Measurements from ENCODE around the gene AP2S1. TPM values are rescaled to one million over a fixed set of nuclear protein-coding genes. Genes with fewer than 3 reads are reported as not detected.
"Not testable (repeated sequence)": the region's sequence is repeated elsewhere in the genome, so short reads cannot be mapped to it uniquely, and the experiment has no call there.

The AP2S1 gene
- total and polyA plus RNA-seq, 12 donors: 68.7 to 192 (median 80.7) TPM

DNA sequence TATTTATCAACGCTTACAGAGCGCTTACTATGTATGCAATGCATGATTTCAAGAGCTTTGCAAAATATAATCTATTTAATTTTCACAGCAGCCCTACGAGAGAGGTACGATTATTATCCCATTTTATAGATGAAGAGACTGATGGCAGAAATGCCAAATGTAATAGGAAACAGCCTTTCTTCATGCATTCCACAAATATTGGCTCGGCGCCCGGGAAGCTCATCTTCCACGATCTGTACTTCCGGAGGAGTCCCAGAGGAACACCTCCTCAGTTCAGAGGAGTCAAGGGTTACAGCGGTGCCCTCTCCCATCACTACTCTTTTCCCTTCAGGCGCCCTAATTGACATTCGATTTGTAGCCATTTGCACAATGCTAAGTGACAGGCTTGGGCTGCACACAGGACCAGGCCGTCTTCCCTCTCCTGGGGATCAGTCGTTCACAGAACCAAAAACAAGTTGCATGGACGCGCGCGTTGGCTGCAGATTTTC lies 9.0 kb upstream of the AP2S1 start:
- H3K4me1 ChIP-seq: peaks cover 14 to 67% (median 47%) of the 10 kb centered on the region in 9 donors
- H3K27ac ChIP-seq: peak overlapping the region in 9 of 10 donors; percentile 17 to 100 (median 98)
- WGBS, 2 donors: 15 to 18% methylated on average over 18 of the region's 18 CpGs
- intact Hi-C loops (cut with DNase I): loop anchor here in 8 of 10 donors (2.0 to 10.0 kb wide), 11 partner anchors 53 to 255 kb away; partner anchors contain the start of gene ZC3H4 (in 5 of the 8)
- H3K36me3 ChIP-seq: no peaks in the 10 kb centered on the region
- DNase-seq: peak; percentile 77 to 79
- H3K27me3 ChIP-seq: no peaks in the 10 kb centered on the region
- H3K4me3 ChIP-seq: peak overlapping the region in 8 of 10 donors; percentile 63 to 99 (median 84)
- H3K9me3 ChIP-seq: no peaks in the 10 kb centered on the region
- ATAC-seq: peak in 1 of 8 donors; percentile 1
- TF ChIP-seq, protein P1, sequence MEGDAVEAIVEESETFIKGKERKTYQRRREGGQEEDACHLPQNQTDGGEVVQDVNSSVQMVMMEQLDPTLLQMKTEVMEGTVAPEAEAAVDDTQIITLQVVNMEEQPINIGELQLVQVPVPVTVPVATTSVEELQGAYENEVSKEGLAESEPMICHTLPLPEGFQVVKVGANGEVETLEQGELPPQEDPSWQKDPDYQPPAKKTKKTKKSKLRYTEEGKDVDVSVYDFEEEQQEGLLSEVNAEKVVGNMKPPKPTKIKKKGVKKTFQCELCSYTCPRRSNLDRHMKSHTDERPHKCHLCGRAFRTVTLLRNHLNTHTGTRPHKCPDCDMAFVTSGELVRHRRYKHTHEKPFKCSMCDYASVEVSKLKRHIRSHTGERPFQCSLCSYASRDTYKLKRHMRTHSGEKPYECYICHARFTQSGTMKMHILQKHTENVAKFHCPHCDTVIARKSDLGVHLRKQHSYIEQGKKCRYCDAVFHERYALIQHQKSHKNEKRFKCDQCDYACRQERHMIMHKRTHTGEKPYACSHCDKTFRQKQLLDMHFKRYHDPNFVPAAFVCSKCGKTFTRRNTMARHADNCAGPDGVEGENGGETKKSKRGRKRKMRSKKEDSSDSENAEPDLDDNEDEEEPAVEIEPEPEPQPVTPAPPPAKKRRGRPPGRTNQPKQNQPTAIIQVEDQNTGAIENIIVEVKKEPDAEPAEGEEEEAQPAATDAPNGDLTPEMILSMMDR (IDR thresholded peaks at IDR 0.05): no peak

- 8 to 10% methylated on average over 41 of the region's 41 CpGs for WGBS, 2 donors
- ATAC-seq: peak; percentile 68 to 86 (median 78)
Observed at GRCh38 chr19:46856062-46857022, 5.7 kb upstream of the AP2S1 start.

GRCh38 chr19:46854698-46855097 lies 4.1 kb upstream of the AP2S1 start:
- not testable (repeated sequence) for DNase-seq, H3K27ac ChIP-seq, H3K9me3 ChIP-seq, H3K4me3 ChIP-seq, ATAC-seq, H3K27me3 ChIP-seq, H3K36me3 ChIP-seq
- intact Hi-C loops (cut with DNase I): loop anchor here in 8 of 10 donors (5.0 to 10.0 kb wide), 5 partner anchors 138 to 260 kb away; partner anchors contain the start of gene ZC3H4 (in 6 of the 8)
- WGBS, 2 donors: 83 to 87% methylated on average over 13 of the region's 13 CpGs
- H3K4me1 ChIP-seq: peaks cover 4 to 40% (median 23%) of the 10 kb centered on the region in 9 donors

More at GRCh38 chr19:46856062-46857022, 5.7 kb upstream of the AP2S1 start:
- Histone ChIP-seq H3K9me3 (no peaks in the 10 kb centered on the region), H3K27ac (peak overlapping the region; percentile 63 to 92 (median 85)), H3K4me3 (peak overlapping the region in 9 of 10 donors; percentile 16 to 54 (median 45)), H3K36me3 (no peaks in the 10 kb centered on the region), H3K4me1 (peaks cover 3 to 37% (median 22%) of the 10 kb centered on the region in 9 donors), H3K27me3 (no peaks in the 10 kb centered on the region)
- peak; percentile 97 for DNase-seq
- intact Hi-C loops (cut with DNase I): loop anchor here (1.0 to 10.0 kb wide), 9 partner anchors 134 to 258 kb away; partner anchors contain the start of gene ZC3H4 (in 5 of the 10)
- TF ChIP-seq, protein P1 (IDR thresholded peaks at IDR 0.05): peak; percentile 53 to 95 (median 85)

DNA sequence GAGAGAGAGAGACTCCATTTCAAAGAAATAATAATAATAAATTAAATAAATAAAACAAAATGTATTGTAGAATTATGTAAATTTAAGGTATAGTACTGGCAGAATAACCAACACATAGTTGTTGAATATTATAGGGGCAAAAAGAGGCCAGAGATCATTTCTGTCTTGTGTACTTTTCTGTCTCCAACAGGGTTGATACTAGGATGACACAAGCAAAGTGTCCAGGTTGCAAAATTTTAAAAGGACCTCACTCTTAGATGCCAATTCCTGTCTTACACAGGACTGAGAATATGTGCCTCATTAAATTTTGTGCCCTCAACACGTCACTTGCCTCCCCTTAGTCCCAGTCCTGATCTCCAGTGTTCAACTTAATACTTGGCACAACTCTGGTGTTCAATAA lies 2.2 kb upstream of the AP2S1 start:
- Histone ChIP-seq H3K36me3 (peaks cover 0 to 3% (median 0%) of the 10 kb centered on the region in 9 donors), H3K27ac (no peak overlapping the region), H3K9me3 (no peaks in the 10 kb centered on the region), H3K4me1 (peaks cover 6 to 43% (median 30%) of the 10 kb centered on the region in 9 donors), H3K4me3 (no peak overlapping the region), H3K27me3 (no peaks in the 10 kb centered on the region)
- ATAC-seq (no peak), DNase-seq (no peak)
- intact Hi-C loops (cut with DNase I): loop anchor here in 6 of 10 donors (5.0 to 10.0 kb wide), 3 partner anchors 252 to 262 kb away; partner anchors contain the start of gene ZC3H4 (in 5 of the 6)
- TF ChIP-seq, protein P1 (IDR thresholded peaks at IDR 0.05): no peak
- WGBS, 2 donors: 84 to 91% methylated on average over 1 of the region's 1 CpG

Data from heart right ventricle (tissue), 16 donors.